ENCODE measurements around the gene KSR1.

KSR1 gene

DNA sequence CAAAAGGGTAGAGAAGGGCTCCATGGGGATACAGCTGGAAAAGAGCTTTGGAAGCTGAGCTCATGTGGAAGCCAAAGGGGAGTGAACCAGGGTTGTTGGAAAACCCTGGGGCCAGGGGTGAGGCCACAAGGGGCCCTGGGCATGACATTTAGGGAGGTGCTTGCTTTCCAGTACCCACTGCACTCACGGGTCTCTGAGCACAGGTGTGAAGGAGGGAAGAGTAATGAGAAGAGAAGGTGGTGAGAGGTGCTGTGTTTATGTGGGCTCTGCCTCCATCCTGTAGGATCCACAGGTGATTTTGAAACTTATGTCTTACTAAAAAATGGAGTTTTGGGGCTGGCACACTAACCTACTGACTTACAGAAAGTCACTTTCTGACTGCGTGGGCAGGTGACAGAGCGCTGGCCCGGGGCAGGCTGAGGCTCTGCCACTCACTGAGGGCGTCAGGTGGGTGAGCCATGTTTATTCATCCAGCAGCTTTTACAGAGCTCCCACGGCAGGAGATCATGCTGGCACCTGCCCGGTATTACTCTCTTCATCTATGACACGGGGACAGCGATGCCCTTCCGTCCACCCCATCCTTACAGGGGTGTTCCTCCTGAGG, 18.9 kb downstream of the KSR1 start:
- DNase-seq: no peak

DNA sequence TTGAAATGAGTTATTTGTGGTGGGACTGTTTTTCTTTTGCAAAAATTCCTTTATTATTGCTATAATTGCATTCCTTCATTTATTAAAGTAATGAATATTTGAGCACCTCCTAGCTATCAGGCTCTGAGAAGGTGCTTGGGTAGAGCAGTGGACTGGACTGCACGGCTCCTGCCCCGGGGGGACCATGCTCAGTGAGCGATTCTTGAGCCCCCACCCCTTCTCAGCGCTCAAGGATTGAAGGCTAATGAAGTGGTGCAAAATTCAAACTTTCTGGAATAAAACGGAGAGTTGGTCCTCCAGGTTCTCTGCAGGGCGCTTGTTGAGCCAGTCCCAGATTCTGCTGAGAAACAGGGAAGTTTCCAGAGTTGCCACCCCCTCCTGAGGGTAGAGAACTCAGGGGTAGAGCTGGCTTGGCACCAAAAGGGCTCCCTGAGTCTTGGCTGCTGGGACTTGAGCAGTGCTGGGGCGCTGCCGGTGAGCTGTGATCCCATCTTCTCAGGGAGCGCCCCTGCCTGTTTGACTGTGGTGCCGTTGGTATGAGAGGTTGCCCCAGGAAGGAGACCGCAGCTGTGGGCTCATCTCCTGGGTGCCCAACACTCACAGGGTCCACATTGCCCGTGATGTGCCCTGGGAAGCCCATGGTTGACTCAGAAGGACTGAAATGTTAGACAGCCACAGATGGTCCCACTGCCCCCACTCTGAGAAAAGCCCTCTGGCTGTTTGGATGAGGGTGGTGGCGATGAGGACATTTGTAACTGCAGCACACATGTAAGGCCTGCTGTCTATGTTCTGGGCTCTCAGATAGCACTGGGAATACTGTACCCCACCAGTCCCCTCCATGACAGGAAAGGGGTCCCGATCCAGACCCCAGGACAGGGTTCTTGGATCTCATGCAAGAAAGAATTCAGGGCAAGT, 20.0 kb downstream of the KSR1 start:
- no peak for DNase-seq

DNA sequence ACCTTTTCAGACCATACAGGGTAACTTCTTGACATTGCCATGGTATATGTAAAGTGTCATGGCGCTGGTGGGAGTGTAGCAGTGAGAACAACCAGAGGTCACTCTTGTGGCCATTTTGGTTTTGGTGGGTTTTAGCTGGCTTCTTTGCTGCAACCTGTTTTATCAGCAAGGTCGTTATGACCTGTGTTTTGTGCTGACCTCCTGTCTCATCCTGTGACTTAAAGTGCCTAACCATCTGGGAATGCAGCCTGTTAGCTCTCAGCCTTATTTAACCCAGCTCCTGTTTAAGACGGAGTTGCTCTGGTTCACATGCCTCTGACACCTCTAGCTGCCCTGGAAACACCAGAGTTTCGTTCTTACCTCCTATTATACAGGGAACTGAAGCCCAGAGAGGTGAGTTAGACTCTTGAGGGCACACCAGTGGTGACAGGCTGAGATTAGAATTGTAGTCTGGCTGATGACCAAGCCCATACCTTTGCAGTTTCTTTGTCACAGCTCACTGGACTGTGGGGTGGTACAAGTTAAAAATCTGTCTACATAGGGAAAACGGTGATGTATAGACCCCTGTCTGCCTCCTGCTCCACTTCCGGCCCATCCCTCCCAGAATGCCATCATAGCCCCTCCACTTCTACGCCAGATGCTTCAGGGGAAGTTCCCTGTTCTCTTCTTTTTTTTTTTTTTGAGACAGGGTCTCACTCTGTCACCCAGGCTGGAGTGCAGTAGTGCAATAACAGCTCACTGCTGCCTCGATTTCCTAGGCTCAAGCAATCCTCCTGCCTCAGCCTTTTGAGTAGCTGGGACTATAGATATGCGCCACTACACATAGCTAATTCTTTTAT, 21.0 kb downstream of the KSR1 start:
- DNase-seq: no peak

DNA sequence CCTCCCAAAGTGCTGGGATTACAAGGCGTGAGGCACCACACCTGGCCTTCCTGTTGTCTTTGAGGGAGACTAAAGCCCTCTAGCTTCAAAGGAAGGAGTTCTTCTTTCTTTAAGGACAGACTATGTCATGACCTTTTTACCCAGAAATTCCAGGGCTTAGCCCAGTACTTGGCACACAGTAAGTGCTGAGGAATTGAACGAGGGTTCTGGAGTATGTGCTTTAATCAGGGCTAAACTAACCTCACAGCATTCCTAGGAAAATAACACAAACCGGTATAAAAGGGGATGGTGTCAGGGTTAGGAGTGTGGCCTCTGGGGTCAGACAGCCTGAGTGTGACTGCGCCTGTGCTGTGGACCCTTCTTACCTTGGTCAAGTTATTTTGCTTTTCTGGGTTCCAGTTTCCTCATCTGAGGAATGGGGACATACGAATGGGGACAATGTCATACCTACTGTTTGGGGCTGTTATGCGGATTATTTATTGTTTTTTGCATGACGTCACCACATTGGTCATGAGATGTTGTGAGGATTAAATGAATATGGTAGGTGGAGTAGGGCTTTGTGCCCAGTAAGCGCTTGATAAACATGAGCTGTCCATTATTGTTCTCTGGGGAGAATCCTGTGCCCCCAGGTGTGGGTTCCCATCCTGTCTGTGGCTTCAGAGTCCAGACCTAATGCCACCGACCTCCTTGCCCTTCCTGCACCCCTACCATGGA, 21.9 kb downstream of the KSR1 start:
- no peak for DNase-seq

DNA sequence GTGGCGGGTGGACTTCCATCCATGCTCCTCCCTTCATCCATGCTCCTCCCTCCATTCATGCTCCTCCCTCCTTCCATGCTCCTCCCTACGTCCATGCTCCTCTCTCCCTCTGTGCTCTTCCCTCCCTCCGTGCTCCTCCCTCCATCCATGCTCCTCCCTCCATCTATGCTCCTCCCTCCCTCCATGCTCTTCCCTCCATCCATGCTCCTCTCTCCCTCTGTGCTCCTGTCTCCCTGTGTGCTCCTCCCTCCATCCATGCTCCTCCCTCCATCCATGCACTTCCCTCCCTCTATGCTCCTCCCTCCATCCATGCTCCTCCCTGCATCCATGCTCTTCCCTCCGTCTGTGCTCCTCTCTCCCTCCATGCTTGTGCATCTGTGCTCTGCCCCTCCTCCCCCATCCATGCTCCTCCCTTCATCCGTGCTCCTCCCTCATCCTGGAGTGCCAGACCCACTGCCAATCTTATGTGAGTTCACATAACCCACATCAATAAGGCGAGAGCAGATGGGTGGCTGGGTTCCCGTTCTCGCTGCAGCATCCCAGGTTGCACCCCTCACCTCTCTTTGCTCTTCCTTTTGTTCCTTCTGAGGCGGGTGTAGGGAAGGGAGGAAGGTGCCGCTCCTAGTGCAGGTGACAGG, 22.8 kb downstream of the KSR1 start:
- no peak for DNase-seq

DNA sequence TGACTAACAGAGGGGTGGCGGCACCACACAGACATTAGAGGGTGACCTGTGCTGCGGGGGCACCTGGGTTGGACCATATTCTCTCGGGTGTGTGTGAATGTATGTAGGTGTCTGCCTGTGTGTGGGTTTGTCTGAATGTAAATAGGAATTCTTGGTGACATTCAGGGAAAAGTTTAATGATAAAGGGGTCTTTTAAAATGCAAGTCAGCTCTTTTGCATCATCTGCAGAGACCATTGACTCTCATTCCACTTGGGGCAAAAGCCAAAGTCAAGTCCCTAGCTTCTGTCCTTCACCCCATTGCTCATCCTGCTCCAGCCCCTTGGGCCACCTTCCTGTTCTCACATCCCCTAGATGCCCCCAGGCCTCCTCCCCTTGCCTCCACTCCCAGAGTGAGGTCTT, 23.6 kb downstream of the KSR1 start:
- no peak for DNase-seq

DNA sequence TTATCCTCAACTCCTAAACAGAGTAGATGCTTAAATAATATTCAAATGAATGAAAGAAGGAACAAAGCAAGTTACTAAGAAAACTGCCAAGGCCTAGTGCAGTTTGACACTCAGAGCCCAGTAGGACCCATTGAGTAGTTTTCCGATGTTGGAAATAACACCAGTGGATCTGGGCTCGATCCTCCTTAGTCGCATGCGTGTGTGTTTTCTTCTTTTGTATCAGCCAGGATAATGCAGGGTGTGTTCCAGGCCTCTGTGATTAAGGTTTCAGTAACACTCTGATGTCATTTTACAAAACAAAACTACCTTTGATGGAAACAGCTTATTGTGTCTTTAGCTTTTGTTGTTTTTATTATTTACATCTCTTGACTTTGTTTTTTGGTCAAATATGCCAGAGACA, 24.5 kb downstream of the KSR1 start:
- no peak for DNase-seq

DNA sequence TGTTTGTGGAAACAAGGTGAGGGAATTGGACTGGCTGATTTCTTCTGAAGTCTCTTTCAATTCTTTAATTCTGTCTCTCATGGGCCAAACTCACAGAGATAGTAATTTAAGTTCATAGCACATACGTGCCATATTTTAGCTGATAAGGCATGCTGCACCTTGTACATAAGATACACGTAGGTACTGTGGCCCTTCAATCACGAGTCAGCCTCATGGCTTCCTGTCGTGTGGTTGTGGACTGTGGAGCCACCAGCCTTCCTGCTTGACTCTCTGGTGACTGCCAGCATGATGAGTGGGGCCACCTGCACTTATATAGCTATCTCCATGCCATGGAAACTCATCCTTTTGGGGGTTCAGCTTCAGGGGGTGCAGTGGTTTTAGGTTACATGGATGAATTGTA, 25.1 kb downstream of the KSR1 start:
- no peak for DNase-seq

DNA sequence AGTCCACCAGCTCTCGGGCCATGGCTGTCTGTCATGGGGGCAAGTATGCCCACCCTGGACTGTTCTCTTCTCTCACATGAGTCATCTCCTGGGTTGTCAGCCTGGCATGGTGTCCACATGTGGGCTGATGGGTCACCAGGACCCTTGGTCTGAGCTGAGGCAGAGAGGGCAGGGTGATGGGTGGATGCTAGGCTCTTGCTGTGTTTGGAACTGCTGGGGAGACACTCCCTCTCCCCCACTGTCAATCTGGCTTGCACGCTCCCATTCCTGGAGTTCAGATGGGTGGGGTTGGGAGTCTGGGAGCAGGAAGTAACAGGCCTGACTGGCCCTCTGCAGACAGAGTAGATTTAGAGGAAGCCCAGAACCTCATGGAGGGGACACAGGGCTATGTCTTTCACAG, 28.9 kb downstream of the KSR1 start:
- DNase-seq: no peak

DNA sequence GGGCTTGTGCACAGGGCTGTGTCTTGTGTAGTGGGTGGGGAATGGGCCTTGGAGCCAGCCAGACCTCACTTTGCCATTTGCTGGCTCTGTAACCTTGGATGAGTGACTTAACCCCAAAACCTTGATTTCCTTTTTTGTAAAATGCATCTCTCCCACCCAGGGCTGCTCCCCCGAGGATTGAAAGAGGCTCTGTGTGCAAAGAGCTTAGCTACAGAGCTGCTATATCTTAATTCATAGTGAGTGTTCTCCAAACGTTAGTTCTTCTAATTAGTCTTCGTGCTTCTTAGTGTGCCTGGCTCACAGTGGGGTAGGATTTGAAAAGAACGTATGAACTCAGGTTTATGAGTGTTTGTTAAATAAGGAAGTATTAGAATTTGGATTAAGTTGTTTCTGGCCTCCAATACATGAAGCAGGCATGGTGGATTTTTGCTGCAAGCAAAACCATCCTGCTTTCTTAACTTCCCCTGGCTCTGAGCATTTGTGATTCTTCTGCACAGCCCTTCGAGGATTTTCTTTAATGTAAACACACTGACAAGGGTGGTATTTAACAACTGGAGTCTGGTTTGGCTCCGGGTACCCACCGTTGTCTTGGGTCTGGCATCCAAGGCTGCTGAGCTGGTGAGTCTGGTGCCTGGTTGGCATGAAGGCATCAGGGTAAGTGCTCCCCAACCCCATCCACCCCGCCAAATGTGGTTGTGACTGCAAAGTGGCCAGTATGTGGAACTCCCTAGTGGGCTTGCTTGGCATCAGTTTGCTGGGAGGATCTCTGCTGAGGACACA, 29.7 kb downstream of the KSR1 start:
- no peak for DNase-seq

DNA sequence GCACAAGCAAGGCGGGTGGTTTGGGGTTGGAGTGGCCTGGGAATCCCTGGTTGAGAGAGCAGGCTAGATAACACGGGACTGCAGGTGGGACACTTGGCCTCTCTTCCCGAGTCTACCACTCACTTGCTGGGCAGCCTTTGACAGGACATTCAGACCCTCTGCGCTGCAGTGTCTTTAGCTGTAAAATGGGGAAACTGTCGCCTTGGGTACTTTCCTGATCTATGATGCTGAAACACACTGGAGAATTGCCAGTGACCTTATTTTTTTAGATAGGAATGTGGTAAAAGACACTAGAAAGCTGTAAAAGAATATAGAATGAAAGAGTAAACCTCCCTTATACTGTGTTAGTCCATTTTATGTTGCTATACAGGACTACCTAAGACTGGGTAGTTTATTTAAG, 30.5 kb downstream of the KSR1 start:
- no peak for DNase-seq

DNA sequence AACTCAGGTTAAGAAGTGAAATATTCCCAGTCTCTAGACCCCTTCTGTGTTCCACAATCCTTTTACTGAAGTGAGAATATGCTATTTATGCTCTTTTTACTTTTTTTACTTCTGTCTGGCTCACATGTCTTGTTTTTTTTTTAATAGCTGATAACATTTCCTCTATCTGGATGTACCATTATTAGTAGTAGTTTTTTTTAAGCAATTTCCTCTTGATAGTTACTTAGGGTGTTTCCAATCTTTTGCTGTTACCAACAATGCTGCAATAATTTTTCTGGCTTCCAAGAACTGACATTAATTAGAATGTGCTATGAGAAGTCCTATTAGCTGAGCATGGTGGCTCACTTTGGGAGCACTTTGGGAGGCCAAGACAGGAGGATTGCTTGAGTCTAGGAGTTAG, 32.0 kb downstream of the KSR1 start:
- DNase-seq: no peak

DNA sequence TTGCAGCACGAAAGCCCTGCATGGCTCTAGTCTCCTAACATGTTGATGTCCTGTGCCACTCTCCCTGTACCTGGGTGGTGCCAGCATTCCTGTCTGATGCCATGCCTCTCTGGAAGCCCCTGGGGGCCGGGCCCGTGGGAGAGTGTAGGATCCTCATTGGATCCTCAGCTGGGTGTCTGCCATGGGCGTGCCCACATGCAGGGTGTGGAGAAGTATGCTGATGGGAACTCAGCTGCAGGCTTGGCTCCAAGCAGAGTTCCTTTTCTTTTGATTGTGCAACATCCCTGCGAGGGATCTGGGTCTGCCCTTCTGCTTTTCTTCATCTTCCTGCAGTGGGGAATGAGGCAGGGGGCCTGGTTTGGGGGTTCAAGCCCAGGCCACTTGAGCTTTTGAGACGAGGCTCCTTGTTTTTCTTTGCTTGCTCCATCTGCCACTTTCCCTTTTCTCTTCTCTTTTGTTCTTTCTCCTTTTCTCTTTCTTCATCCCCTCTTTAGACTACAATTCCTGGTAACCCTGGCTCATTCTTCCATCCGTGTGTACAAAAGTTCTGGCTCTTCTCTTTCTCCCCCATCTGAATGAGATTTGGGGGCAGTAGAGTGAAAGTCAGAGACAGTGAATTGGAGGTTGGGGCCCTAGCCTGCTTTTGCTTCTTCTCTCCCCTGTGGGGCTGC, 32.9 kb downstream of the KSR1 start:
- DNase-seq: no peak

DNA sequence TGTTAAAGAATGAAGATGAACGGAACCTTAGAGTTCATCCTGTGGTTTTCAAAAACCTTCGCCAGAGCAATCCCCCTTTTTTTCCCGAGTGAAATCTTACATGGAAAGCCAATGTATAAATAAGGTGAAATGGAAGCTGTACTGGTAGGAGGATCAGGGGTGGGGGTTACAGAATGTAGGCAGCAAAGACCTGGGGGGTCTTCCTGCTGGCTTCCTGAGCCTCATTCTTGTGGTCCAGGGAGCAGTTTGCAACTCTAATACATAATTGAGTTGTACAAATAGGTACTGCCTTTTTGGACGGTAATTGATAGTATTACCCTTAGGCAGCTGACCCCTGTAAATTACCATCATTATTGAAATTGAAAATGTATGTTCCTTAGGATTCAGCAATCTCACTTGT, 34.1 kb downstream of the KSR1 start:
- DNase-seq: no peak

DNA sequence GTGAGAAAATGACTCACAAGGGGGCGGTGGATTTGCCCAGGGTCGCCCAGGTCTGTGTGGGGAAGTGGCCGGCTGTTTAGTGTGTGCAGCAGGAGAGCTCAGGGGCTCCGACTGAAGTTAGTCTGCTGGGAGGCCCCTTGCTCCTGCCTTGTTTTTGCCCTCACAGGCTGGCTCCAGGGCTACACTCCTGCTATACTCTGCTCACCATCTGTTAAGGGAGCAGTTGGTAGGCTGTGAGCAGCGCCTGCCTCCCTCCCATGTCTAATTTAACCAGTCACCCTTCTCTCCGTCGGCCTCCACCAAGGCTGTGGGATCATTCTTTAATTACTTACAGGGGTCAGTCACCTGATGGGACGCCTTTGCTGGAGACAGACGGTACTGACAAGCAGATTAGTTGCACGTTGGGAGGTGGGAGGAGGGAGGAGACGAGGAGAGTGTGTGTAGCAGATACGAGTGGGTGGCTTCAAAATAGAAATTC, 35.5 kb downstream of the KSR1 start:
- no peak for DNase-seq

DNA sequence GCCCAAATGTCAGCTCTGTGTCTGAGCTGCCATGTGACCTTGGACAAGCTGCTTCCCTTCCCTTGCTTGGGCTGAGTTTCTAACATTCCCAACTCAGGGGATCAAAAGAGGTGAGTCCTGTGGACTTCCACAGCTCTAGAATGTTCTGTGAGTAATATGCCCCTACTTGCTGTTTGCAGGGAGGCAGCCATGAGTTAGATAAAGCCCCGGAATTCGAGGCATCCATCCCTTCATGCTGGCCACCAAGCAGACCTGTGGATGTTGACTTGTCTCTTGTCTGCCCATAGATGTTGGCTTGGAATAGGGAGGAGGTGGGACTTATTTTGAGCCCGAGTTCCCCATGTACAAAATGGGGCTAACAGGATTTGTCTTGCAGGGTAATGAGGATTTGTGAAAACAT, 36.2 kb downstream of the KSR1 start:
- no peak for DNase-seq

DNA sequence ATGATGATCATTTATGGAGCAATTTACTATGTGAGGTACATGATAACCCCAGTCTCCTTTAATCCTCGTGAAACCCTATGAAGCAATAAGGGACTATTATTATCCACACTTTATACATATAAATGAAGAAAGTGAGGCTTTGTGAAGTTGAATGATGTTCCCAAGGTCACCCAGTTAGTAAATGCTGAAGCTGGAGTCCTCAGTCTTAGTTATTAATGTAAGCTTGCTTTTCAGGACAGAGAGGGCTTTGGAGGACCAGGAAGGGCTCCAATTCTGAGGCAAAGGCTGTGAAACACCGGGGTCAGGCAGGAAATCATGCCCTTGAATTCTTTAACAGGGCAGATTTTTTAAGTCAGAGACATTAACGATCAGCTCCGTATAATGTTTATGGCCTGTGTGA, 36.8 kb downstream of the KSR1 start:
- no peak for DNase-seq

DNA sequence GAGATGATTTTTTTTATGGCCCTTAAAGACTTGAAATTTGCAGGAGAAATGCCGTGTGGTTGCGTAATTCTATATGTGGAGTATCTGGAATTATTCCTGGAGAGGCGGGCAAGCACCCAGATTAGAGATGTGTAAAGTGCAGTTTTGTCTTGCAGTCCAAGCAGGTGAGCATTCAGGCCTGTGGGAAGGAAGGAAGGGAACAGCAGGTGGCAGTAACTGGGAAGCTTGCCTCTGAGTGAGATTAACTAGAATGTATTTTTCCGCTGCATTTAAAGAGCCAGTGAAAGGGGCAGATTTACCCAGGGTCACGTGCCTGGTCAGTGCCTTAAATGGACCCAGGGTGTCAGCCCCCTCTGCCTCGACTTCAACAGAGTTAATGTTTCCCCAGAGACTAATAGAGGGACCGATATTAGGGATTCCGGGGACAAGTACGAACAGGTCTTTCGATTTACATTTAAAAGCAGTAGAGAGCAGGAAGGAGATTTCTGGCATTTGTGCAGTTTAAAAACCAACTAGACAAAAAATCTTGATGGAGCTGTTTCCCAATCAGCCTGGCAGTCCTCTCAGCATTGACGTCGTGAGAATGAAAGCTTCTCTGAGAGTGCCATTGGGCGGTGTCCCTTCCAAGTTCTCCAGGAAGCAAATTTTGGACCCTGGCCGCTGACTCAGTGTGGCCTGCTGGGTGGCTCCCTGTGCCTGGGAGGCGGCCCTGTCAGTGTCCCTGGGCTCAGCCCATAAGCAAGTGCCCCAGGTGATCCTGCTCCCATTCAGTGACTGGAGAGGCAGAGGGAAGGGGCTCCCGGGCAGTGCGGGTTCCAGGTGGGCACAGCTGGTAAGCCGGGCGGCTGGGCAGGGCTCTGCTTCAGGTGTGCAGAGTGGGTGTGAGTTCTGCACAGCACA, 38.2 kb downstream of the KSR1 start:
- DNase-seq: peak; percentile 7

DNA sequence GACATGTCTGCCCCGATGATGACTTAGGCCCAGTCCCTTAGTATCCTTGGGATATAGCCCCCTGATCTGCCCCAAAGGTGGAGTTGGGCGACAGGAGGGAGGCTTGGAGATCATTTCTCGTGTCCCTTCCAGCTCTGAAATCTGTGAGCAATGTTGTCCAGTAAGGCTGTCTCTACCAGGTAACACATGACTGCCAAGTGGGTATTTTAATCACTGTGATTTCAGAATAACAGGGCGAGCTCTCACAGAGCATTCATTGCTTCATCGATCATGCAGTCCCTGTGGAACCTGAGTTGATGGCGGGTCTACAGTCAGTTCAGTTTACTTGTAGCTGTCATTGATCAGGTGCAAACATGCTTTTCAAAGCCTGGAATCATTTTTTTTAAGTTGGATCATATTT, 39.2 kb downstream of the KSR1 start:
- DNase-seq: no peak

DNA sequence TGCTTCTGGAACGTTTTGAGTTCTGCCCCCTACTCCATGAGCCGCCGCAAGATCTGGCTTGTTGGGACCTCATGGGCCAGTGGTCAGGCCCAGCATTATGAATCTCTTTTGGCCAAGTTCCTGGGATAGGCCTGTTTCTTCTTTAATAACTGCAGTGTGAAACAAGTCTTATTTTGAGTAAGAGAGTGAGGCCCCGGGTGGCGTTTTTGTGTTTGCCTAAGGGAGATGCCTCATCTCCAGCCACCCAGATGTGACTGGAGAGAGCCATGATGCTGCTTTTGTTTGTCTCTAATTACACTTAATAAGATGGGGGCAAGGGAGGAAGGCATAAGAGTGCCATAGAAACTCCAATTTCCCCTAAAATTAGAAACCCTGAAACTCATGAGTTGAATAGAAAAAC, 39.8 kb downstream of the KSR1 start:
- no peak for DNase-seq
